Lower leg skin (tissue), 3 donors: ENCODE measurements around the gene PIP5KL1.

Experiments used
- POLR2A ChIP-seq, 2 donors: fragments of 450-650 bp; IDR thresholded peaks; one replicate each; pipeline ENCODE4 v1.6.1; 2016 to 2017; ENCODE audit warnings: antibody characterized with exemption in 2 of 2, mild to moderate bottlenecking in 1 of 2, moderate library complexity in 1 of 2
- TF ChIP-seq, protein P1 (sequence below), 3 donors: fragments of 450-650 bp; IDR thresholded peaks; one replicate each; pipeline ENCODE4 v1.5.1; 2016; ENCODE audit warnings: antibody characterized with exemption in 3 of 3, mild to moderate bottlenecking in 3 of 3, moderate library complexity in 2 of 3

- TF ChIP-seq, protein P1, sequence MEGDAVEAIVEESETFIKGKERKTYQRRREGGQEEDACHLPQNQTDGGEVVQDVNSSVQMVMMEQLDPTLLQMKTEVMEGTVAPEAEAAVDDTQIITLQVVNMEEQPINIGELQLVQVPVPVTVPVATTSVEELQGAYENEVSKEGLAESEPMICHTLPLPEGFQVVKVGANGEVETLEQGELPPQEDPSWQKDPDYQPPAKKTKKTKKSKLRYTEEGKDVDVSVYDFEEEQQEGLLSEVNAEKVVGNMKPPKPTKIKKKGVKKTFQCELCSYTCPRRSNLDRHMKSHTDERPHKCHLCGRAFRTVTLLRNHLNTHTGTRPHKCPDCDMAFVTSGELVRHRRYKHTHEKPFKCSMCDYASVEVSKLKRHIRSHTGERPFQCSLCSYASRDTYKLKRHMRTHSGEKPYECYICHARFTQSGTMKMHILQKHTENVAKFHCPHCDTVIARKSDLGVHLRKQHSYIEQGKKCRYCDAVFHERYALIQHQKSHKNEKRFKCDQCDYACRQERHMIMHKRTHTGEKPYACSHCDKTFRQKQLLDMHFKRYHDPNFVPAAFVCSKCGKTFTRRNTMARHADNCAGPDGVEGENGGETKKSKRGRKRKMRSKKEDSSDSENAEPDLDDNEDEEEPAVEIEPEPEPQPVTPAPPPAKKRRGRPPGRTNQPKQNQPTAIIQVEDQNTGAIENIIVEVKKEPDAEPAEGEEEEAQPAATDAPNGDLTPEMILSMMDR (IDR thresholded peaks at IDR 0.05) = no peak
- TF ChIP-seq POLR2A (IDR thresholded peaks at IDR 0.05) = no peak
These were observed 31.1 kb upstream of the PIP5KL1 start for GRCh38 chr9:127961613-127962155.
